Duodenal mucosa (tissue), 2 donors: ENCODE results near the gene FSD1.
A peak's percentile ranks its signal among the peaks of the same experiment; 100 is the strongest.

Source experiments
- H3K27ac ChIP-seq: one replicate; pipeline ENCODE4 v1.7.0; 2013; ENCODE audit warnings: low read depth, low read length
- H3K27me3 ChIP-seq, 2 donors: one replicate each; pipeline ENCODE4 v1.7.0; 2013; ENCODE audit warnings: low read length in 2 of 2, control low read depth in 1 of 2; ENCODE audit not compliant: insufficient read depth in 2 of 2, control insufficient read depth in 1 of 2
- H3K36me3 ChIP-seq, 2 donors: one replicate each; pipeline ENCODE4 v1.7.0; 2013; ENCODE audit warnings: low read length in 2 of 2, control low read depth in 1 of 2; ENCODE audit not compliant: insufficient read depth in 2 of 2, control insufficient read depth in 1 of 2
- H3K4me1 ChIP-seq, 2 donors: one replicate each; pipeline ENCODE4 v1.7.0; 2013; ENCODE audit warnings: low read length in 2 of 2, control low read depth in 1 of 2; ENCODE audit not compliant: insufficient read depth in 2 of 2, control insufficient read depth in 1 of 2
- H3K4me3 ChIP-seq, 2 donors: one replicate each; pipeline ENCODE4 v1.7.0; 2013; ENCODE audit warnings: low read length in 2 of 2, low read depth in 1 of 2
- H3K9ac ChIP-seq, 2 donors: one replicate each; pipeline ENCODE4 v1.7.0; 2013; ENCODE audit warnings: low read length in 2 of 2, low read depth in 1 of 2
- H3K9me3 ChIP-seq, 2 donors: one replicate each; pipeline ENCODE4 v1.7.0; 2013; ENCODE audit warnings: low read length in 2 of 2, control low read depth in 1 of 2; ENCODE audit not compliant: control insufficient read depth in 1 of 2

FSD1 gene

DNA sequence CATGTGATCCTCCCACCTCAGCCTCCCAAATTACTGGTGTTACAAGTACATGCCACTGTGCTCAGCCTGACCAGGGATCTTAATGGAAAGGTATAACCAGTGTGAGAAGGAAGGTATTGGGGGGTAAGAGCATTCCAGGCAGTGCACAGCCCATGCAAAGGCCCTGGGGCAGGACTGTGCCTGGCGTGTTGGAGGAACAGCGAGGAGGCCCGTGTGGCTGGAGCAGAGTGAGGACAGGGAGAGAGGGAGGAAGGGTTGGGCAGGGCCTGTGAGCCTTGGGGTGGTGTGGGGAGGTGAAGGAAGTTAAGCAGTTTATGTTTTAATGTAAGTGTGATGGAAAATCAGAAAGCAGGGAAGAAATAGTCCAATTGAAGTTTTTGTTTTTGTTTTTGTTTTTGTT, 3.8 kb upstream of the FSD1 start:
- H3K27me3 ChIP-seq = no peaks in the 10 kb centered on the region
- H3K27ac ChIP-seq = no peak overlapping the region
- H3K4me1 ChIP-seq = peaks cover 0 to 3% of the 10 kb centered on the region in 2 donors
- no peak overlapping the region for H3K9ac ChIP-seq
- H3K4me3 ChIP-seq = no peak overlapping the region
- no peaks in the 10 kb centered on the region for H3K9me3 ChIP-seq
- H3K36me3 ChIP-seq = no peaks in the 10 kb centered on the region

DNA sequence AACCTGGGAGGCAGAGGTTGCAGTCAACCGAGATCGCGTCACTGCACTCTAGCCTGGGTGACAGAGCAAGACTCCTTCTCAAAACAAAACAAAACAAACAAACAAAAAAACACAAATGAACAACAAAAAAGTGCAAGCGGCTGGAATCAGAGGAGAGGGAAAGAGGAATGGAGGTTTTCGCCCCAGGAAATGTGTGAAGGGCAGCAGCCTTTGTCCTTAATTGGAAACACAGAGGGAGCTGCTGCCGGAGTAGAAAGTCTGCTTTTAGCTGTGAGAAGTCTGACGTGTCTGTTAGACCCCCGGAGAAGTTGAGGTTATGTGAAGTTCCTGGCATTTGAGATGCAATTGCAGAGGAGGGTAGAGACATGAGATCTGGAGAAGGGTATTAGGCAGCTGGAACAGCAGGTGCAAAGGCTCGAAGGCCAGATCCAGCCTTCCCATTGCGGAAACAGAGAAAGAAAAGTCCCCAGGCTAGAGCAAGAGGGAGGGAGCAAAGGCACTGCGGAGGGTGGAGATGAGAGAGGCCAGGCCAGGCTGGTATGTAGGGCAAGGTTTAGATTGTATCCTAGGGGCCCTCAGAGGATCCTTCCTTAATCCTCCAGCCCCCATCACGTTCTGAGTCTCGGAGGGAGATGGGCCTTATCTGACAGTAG, 2.7 kb upstream of the FSD1 start:
- Histone ChIP-seq H3K4me3 (peak overlapping the region in 1 of 2 donors; percentile 28), H3K27me3 (peaks cover 0 to 3% of the 10 kb centered on the region in 2 donors), H3K9me3 (no peaks in the 10 kb centered on the region), H3K27ac (no peak overlapping the region), H3K9ac (no peak overlapping the region), H3K36me3 (no peaks in the 10 kb centered on the region), H3K4me1 (peaks cover 0 to 3% of the 10 kb centered on the region in 2 donors)

DNA sequence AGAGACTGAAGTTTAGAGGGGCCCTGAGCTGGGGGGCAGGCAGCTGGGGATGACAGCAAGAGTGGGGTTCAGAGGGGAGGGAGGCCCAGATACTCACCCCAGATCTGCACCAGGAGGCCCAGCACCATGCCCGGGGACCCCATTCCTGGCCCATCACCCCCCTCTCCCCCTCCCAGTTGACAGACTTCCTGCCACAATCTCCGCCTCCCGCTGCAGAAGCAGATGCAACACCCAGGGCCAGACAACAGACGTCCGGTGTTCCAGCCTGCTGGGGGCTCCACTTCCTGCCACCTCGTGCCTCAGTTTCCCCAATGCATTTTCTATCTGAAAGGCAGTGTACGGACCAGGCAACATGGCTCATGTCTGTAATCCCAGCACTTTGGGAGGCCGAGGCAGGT, 2.2 kb upstream of the FSD1 start, which contains the start of gene TMIGD2:
TSS of gene TMIGD2 (minus strand) at position 147 of the 398 bp plus-strand sequence. CDS start at position 143, 4 bp downstream.
- H3K27ac ChIP-seq = no peak within 1 kb of the TSS
- no peaks in the 10 kb centered on the region for H3K36me3 ChIP-seq
- H3K4me1 ChIP-seq = peaks cover 0 to 3% of the 10 kb centered on the region in 2 donors
- no peak within 1 kb of the TSS for H3K9ac ChIP-seq
- H3K4me3 ChIP-seq = peak within 1 kb of the TSS in 1 of 2 donors; percentile 28
- no peaks in the 10 kb centered on the region for H3K9me3 ChIP-seq
- peaks cover 0 to 3% of the 10 kb centered on the region in 2 donors for H3K27me3 ChIP-seq

- no peak overlapping the region for H3K4me3 ChIP-seq
- H3K9me3 ChIP-seq = no peaks in the 10 kb centered on the region
- H3K4me1 ChIP-seq = peaks cover 0 to 3% of the 10 kb centered on the region in 2 donors
- H3K9ac ChIP-seq = no peak overlapping the region
- no peaks in the 10 kb centered on the region for H3K36me3 ChIP-seq
- H3K27ac ChIP-seq = no peak overlapping the region
- peaks cover 0 to 3% of the 10 kb centered on the region in 2 donors for H3K27me3 ChIP-seq
These were observed 420 bp upstream of the FSD1 start for GRCh38 chr19:4303819-4304537.

- Histone ChIP-seq H3K4me1 (peaks cover 0 to 3% of the 10 kb centered on the region in 2 donors), H3K27ac (no peak overlapping the region)
These were observed 837 bp downstream of the FSD1 start for GRCh38 chr19:4305257-4305612.

GRCh38 chr19:4305659-4306058, 1.3 kb downstream of the FSD1 start:
- H3K36me3 ChIP-seq = no peaks in the 10 kb centered on the region

More at GRCh38 chr19:4305257-4305612, 837 bp downstream of the FSD1 start:
- Histone ChIP-seq H3K27me3 (peaks cover 0 to 3% of the 10 kb centered on the region in 2 donors), H3K4me3 (no peak overlapping the region), H3K9me3 (no peaks in the 10 kb centered on the region), H3K36me3 (no peaks in the 10 kb centered on the region), H3K9ac (no peak overlapping the region)

GRCh38 chr19:4310247-4311121, 6.1 kb downstream of the FSD1 start:
- H3K4me1 ChIP-seq = no peaks in the 10 kb centered on the region

More at GRCh38 chr19:4305659-4306058, 1.3 kb downstream of the FSD1 start:
- H3K9me3 ChIP-seq = no peaks in the 10 kb centered on the region
- H3K27me3 ChIP-seq = peaks cover 0 to 3% of the 10 kb centered on the region in 2 donors
- H3K27ac ChIP-seq = no peak overlapping the region
- H3K4me1 ChIP-seq = peaks cover 0 to 3% of the 10 kb centered on the region in 2 donors
- H3K4me3 ChIP-seq = no peak overlapping the region
- H3K9ac ChIP-seq = no peak overlapping the region

DNA sequence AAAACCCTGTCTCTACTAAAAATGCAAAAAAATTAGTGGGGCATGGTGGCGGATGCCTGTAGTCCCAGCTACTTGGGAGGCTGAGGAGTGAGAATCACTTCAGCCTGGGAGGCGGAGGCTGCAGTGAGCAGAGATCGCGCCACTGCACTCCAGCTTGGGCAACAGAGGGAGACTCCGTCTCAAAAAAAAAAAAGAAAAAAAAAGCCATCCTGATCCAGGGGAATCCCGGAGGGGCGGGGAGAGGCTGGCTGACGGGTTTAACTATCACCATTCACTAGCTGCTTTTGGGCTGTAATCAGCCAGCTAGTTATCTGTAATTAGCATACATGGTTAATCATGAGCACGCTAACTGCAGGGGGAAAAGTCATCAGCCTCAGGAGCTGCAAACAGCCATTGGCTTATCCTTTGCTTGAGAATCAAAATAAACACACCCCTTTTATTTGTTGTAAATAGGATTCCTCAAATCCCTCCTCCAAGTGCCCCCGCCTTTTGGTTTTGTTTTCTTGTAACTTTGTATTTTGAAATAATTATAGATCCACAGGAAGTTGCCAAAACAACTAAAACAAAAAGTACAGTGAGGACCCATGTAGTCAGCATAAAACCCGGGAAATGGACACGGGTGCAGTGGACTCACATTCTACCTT, 9.6 kb downstream of the FSD1 start:
- Histone ChIP-seq H3K9me3 (no peaks in the 10 kb centered on the region), H3K4me3 (no peak overlapping the region), H3K9ac (no peak overlapping the region), H3K4me1 (no peaks in the 10 kb centered on the region), H3K27ac (no peak overlapping the region), H3K27me3 (no peaks in the 10 kb centered on the region), H3K36me3 (no peaks in the 10 kb centered on the region)

More at GRCh38 chr19:4310247-4311121, 6.1 kb downstream of the FSD1 start:
- Histone ChIP-seq H3K27ac (no peak overlapping the region), H3K36me3 (no peaks in the 10 kb centered on the region), H3K27me3 (peaks cover 0 to 3% of the 10 kb centered on the region in 2 donors), H3K4me3 (no peak overlapping the region), H3K9me3 (no peaks in the 10 kb centered on the region), H3K9ac (no peak overlapping the region)

DNA sequence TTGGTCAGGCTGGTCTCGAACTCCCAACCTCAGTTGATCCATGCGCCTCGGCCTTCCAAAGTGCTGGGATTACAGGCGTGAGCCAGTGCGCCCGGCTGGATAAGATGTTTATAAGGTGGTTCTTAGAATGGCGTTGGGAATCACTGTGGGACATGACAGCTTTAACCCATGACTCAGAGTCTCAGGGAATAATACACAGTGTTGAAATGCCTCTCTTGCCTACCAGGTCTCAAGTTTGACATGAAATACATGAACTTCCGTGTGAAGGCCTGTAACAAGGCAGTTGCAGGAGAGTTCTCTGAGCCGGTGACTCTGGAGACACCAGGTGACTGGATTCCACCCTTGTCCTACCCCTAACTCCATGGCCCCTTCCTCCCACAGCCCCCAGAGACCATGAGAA, 12.6 kb downstream of the FSD1 start:
- H3K27ac ChIP-seq = no peak overlapping the region
- no peaks in the 10 kb centered on the region for H3K36me3 ChIP-seq
- H3K9me3 ChIP-seq = no peaks in the 10 kb centered on the region
- no peak overlapping the region for H3K4me3 ChIP-seq
- H3K27me3 ChIP-seq = no peaks in the 10 kb centered on the region
- no peaks in the 10 kb centered on the region for H3K4me1 ChIP-seq
- no peak overlapping the region for H3K9ac ChIP-seq
